HepG2 (cell line): ENCODE measurements around the gene NNAT. TPM values are rescaled to one million over a fixed set of nuclear protein-coding genes. Genes with fewer than 3 reads are reported as not detected.
A peak's percentile ranks its signal among the peaks of the same experiment; 100 is the strongest.

Source experiments
- CBFB ChIP-seq: sonication (generic); formaldehyde crosslinking; IDR thresholded peaks from 2 replicates; pipeline ENCODE4 v1.4.0; 2020; ENCODE audit warnings: missing genetic modification reagents
- FOXK1 ChIP-seq: sonication (generic); formaldehyde crosslinking; IDR thresholded peaks from 2 replicates; pipeline ENCODE4 v1.4.0; 2020; ENCODE audit warnings: low read depth, missing genetic modification reagents, borderline replicate concordance
- GTF3A ChIP-seq: sonication (generic); formaldehyde crosslinking; conservative IDR thresholded peaks from 2 replicates; pipeline ENCODE4 v1.4.0; 2020; ENCODE audit warnings: mild to moderate bottlenecking, missing genetic modification reagents
- MAFF ChIP-seq: IDR thresholded peaks from 2 replicates; pipeline ENCODE4 v1.6.1; 2011; ENCODE audit warnings: low read depth, low read length, improper control_type of control experiment
- MBD4 ChIP-seq: IDR thresholded peaks from 2 replicates; pipeline ENCODE4 v1.6.1; 2012; ENCODE audit warnings: low read length, inconsistent platforms, borderline replicate concordance
- MXI1 ChIP-seq: IDR thresholded peaks from 3 replicates; pipeline ENCODE4 v1.6.1; 2012; ENCODE audit warnings: low read depth, low read length, inconsistent platforms, borderline replicate concordance
- PAF1 ChIP-seq: IDR thresholded peaks from 2 replicates; pipeline ENCODE4 v1.6.1; 2016; ENCODE audit warnings: missing genetic modification reagents, missing compliant biosample characterization
- PAWR ChIP-seq: sonication (generic); formaldehyde crosslinking; IDR thresholded peaks from 2 replicates; pipeline ENCODE4 v1.4.0; 2020; ENCODE audit warnings: missing genetic modification reagents, mild to moderate bottlenecking, borderline replicate concordance
- POGZ ChIP-seq: sonication (generic); formaldehyde crosslinking; IDR thresholded peaks from 2 replicates; pipeline ENCODE4 v1.4.0; 2020; ENCODE audit warnings: mild to moderate bottlenecking, missing genetic modification reagents
- POLR2AphosphoS5 ChIP-seq: IDR thresholded peaks from 2 replicates; pipeline ENCODE4 v1.6.1; 2012; ENCODE audit warnings: low read depth, low read length
- SOX6 ChIP-seq, 2 experiments: fragments of 450-650 bp in 1 of 2; sonication (generic) in 1 of 2; formaldehyde crosslinking in 1 of 2; IDR thresholded peaks; 2 replicates each; pipeline versions ENCODE4 v1.4.0 to v1.6.1; 2017 to 2020; ENCODE audit warnings: antibody characterized with exemption in 1 of 2, mild to moderate bottlenecking in 1 of 2, missing genetic modification reagents in 1 of 2
- SRF ChIP-seq: IDR thresholded peaks from 2 replicates; pipeline ENCODE4 v1.6.1; 2011; ENCODE audit warnings: mild to moderate bottlenecking, low read depth, low read length, moderate library complexity
- ZFP1 ChIP-seq: IDR thresholded peaks from 2 replicates; pipeline ENCODE4 v1.6.1; 2016
- ZMYM3 ChIP-seq: sonication (generic); formaldehyde crosslinking; IDR thresholded peaks from 2 replicates; pipeline ENCODE4 v1.5.1; 2020; ENCODE audit warnings: mild to moderate bottlenecking, missing genetic modification reagents
- ZNF143 ChIP-seq: sonication (generic); formaldehyde crosslinking; IDR thresholded peaks from 2 replicates; pipeline ENCODE4 v1.4.0; 2020; ENCODE audit warnings: missing genetic modification reagents
- ZNF230 ChIP-seq: sonication (generic); formaldehyde crosslinking; IDR thresholded peaks from 2 replicates; pipeline ENCODE4 v1.4.0; 2020; ENCODE audit warnings: mild to moderate bottlenecking, missing genetic modification reagents
- ZNF510 ChIP-seq: sonication (generic); formaldehyde crosslinking; IDR thresholded peaks from 2 replicates; pipeline ENCODE4 v1.4.0; 2020; ENCODE audit warnings: low read depth, mild to moderate bottlenecking, missing genetic modification reagents
- ZNF790 ChIP-seq: sonication (generic); formaldehyde crosslinking; IDR thresholded peaks from 2 replicates; pipeline ENCODE4 v1.8.0; 2022; ENCODE audit warnings: missing genetic modification reagents, mild to moderate bottlenecking, borderline replicate concordance
- polyA plus RNA-seq, 8 experiments: library from polyadenylated mRNA; depleted of rRNA in 3 of 8; stranded (reverse) in 7 of 8; unstranded in 1 of 8; fragments of >200 nt; fragmentation: Illumina TruSeq in 4 of 8; extraction: Trizol in 4 of 8; gene quantifications; 2 replicates each; pipeline versions ENCODE4 v1.2.1 to v1.2.3, GENCODE V29; 2011 to 2016; ENCODE audit warnings: low read depth in 4 of 8, missing spikeins in 1 of 8, mixed read lengths in 1 of 8; ENCODE audit not compliant: insufficient read depth in 1 of 8
- total RNA-seq, 5 experiments: library from RNA; depleted of rRNA; stranded (reverse); fragments of >200 nt; fragmentation: Illumina TruSeq; extraction: Trizol; gene quantifications; 2 replicates each; pipeline ENCODE4 v1.2.3, GENCODE V29; 2016; ENCODE audit warnings: low read depth in 1 of 5
- TF ChIP-seq, protein P1 (sequence below): sonication (generic); formaldehyde crosslinking; IDR thresholded peaks from 2 replicates; pipeline ENCODE4 v1.8.1; 2023; ENCODE audit warnings: missing genetic modification reagents, inconsistent platforms, borderline replicate concordance
- TF ChIP-seq, protein P2 (sequence below): IDR thresholded peaks from 2 replicates; pipeline ENCODE4 v1.6.1; 2012; ENCODE audit warnings: low read depth, low read length, improper control_type of control experiment
- TF ChIP-seq, protein P3 (sequence below): fragments of 450-650 bp; IDR thresholded peaks from 2 replicates; pipeline ENCODE4 v1.6.1; 2017
- TF ChIP-seq, protein P4 (sequence below): IDR thresholded peaks from 2 replicates; pipeline ENCODE4 v1.6.1; 2016; ENCODE audit warnings: control low read depth
- TF ChIP-seq, protein P5 (sequence below): sonication (generic); formaldehyde crosslinking; conservative IDR thresholded peaks from 2 replicates; pipeline ENCODE4 v1.4.0; 2020; ENCODE audit warnings: missing genetic modification reagents

The NNAT gene
- total and polyA plus RNA-seq, 2 of the 13 experiments (the other 11 are each of a cell fraction or from before 2014, with no cell fraction given), result not detected

DNA sequence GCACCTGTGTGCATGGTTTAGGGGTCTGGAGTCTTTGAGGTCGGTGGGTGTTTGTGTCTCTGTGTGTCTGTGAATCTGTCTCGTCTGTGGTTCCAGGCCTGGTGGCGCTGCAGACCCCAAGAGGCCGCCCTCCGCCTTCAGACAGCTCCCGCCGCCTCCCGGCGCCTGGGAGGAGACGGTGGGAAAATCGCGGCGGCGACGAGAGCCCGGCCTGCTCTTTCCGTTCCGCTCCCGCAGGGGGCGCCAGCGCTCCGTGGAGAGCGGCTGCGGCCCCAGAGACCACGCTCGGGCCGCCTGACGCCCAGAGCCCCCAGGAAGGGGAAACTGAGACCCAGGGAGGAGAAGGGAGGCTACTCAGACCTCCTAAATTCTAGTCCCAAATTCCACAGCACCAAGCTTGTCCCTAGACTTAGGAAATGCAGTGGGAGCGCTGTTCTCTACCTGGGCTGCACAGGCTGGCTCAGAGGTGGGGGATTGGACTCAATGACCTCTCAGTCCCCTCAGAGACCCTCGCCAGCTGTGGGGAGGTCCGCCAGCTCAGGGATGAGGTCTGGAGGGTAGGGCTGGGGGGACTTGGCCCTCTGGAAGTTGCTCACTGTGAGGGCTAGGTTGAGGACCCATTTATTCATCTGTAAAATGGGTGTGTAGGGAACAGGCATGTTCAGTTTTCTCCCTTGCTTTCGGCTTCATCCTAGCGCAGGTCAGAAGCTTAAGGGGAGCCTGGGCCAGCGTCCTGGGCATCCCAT is 43.5 kb downstream of the NNAT start (continued):
- TF ChIP-seq, protein P1, sequence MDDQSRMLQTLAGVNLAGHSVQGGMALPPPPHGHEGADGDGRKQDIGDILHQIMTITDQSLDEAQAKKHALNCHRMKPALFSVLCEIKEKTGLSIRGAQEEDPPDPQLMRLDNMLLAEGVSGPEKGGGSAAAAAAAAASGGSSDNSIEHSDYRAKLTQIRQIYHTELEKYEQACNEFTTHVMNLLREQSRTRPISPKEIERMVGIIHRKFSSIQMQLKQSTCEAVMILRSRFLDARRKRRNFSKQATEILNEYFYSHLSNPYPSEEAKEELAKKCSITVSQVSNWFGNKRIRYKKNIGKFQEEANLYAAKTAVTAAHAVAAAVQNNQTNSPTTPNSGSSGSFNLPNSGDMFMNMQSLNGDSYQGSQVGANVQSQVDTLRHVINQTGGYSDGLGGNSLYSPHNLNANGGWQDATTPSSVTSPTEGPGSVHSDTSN (CRISPR knock-in tag), result no peak
- TF ChIP-seq GTF3A (CRISPR knock-in tag) (no peak), SRF (no peak), ZFP1 (CRISPR knock-in tag) (no peak), ZNF143 (no peak), ZNF510 (CRISPR knock-in tag) (no peak), ZMYM3 (CRISPR knock-in tag) (peak; percentile 87), FOXK1 (CRISPR knock-in tag) (no peak), SOX6 (IDR thresholded peaks at IDR 0.05) (no peak), SOX6 (CRISPR knock-in tag; IDR thresholded peaks at IDR 0.05) (peak; percentile 46; the same call in 1 of the 2 replicates), PAWR (CRISPR knock-in tag) (no peak), PAF1 (CRISPR knock-in tag) (no peak), CBFB (CRISPR knock-in tag) (peak; percentile 75; the same call in 1 of the 2 replicates), POLR2AphosphoS5 (no peak), ZNF230 (CRISPR knock-in tag) (no peak), MAFF (no peak), MXI1 (peak; percentile 57; the same call in 2 of the 3 replicates), ZNF790 (CRISPR knock-in tag) (no peak), POGZ (CRISPR knock-in tag) (no peak), MBD4 (no peak)
- TF ChIP-seq, protein P2, sequence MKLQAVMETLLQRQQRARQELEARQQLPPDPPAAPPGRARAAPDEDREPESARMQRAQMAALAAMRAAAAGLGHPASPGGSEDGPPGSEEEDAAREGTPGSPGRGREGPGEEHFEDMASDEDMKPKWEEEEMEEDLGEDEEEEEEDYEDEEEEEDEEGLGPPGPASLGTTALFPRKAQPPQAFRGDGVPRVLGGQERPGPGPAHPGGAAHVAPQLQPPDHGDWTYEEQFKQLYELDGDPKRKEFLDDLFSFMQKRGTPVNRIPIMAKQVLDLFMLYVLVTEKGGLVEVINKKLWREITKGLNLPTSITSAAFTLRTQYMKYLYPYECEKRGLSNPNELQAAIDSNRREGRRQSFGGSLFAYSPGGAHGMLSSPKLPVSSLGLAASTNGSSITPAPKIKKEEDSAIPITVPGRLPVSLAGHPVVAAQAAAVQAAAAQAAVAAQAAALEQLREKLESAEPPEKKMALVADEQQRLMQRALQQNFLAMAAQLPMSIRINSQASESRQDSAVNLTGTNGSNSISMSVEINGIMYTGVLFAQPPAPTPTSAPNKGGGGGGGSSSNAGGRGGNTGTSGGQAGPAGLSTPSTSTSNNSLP, result no peak
- TF ChIP-seq, protein P3, sequence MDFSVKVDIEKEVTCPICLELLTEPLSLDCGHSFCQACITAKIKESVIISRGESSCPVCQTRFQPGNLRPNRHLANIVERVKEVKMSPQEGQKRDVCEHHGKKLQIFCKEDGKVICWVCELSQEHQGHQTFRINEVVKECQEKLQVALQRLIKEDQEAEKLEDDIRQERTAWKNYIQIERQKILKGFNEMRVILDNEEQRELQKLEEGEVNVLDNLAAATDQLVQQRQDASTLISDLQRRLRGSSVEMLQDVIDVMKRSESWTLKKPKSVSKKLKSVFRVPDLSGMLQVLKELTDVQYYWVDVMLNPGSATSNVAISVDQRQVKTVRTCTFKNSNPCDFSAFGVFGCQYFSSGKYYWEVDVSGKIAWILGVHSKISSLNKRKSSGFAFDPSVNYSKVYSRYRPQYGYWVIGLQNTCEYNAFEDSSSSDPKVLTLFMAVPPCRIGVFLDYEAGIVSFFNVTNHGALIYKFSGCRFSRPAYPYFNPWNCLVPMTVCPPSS, result no peak
- TF ChIP-seq, protein P4, sequence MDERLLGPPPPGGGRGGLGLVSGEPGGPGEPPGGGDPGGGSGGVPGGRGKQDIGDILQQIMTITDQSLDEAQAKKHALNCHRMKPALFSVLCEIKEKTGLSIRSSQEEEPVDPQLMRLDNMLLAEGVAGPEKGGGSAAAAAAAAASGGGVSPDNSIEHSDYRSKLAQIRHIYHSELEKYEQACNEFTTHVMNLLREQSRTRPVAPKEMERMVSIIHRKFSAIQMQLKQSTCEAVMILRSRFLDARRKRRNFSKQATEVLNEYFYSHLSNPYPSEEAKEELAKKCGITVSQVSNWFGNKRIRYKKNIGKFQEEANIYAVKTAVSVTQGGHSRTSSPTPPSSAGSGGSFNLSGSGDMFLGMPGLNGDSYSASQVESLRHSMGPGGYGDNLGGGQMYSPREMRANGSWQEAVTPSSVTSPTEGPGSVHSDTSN (CRISPR knock-in tag), result no peak
- TF ChIP-seq, protein P5, sequence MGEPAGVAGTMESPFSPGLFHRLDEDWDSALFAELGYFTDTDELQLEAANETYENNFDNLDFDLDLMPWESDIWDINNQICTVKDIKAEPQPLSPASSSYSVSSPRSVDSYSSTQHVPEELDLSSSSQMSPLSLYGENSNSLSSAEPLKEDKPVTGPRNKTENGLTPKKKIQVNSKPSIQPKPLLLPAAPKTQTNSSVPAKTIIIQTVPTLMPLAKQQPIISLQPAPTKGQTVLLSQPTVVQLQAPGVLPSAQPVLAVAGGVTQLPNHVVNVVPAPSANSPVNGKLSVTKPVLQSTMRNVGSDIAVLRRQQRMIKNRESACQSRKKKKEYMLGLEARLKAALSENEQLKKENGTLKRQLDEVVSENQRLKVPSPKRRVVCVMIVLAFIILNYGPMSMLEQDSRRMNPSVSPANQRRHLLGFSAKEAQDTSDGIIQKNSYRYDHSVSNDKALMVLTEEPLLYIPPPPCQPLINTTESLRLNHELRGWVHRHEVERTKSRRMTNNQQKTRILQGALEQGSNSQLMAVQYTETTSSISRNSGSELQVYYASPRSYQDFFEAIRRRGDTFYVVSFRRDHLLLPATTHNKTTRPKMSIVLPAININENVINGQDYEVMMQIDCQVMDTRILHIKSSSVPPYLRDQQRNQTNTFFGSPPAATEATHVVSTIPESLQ (CRISPR knock-in tag), result no peak
